ENCODE measurements around the gene FBXO42. TPM values are rescaled to one million over a fixed set of nuclear protein-coding genes. Genes with fewer than 3 reads are reported as not detected.

The FBXO42 gene
- total and polyA plus RNA-seq, 9 of the 15 experiments (the other 6 are each of a cell fraction or from before 2014, with no cell fraction given), result 7.2 to 24.8 (median 17.4) TPM

GRCh38 chr1:16208270-16208987 is 143.9 kb downstream of the FBXO42 start (continued):
- TF ChIP-seq, protein P1, sequence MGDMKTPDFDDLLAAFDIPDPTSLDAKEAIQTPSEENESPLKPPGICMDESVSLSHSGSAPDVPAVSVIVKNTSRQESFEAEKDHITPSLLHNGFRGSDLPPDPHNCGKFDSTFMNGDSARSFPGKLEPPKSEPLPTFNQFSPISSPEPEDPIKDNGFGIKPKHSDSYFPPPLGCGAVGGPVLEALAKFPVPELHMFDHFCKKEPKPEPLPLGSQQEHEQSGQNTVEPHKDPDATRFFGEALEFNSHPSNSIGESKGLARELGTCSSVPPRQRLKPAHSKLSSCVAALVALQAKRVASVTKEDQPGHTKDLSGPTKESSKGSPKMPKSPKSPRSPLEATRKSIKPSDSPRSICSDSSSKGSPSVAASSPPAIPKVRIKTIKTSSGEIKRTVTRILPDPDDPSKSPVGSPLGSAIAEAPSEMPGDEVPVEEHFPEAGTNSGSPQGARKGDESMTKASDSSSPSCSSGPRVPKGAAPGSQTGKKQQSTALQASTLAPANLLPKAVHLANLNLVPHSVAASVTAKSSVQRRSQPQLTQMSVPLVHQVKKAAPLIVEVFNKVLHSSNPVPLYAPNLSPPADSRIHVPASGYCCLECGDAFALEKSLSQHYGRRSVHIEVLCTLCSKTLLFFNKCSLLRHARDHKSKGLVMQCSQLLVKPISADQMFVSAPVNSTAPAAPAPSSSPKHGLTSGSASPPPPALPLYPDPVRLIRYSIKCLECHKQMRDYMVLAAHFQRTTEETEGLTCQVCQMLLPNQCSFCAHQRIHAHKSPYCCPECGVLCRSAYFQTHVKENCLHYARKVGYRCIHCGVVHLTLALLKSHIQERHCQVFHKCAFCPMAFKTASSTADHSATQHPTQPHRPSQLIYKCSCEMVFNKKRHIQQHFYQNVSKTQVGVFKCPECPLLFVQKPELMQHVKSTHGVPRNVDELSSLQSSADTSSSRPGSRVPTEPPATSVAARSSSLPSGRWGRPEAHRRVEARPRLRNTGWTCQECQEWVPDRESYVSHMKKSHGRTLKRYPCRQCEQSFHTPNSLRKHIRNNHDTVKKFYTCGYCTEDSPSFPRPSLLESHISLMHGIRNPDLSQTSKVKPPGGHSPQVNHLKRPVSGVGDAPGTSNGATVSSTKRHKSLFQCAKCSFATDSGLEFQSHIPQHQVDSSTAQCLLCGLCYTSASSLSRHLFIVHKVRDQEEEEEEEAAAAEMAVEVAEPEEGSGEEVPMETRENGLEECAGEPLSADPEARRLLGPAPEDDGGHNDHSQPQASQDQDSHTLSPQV (IDR thresholded peaks at IDR 0.05), result peak; percentile 79; the same call in 1 of the 2 replicates
- TF ChIP-seq MED1 (CRISPR knock-in tag; IDR thresholded peaks at IDR 0.05; ENCODE audit: borderline replicate concordance) (no peak), ZFX (CRISPR knock-in tag; IDR thresholded peaks at IDR 0.05) (peak; percentile 2), JUN (IDR thresholded peaks at IDR 0.05; ENCODE audit: borderline replicate concordance, low read depth, low read length) (peak; percentile 56; the same call in 1 of the 2 replicates), JUN (CRISPR knock-in tag; IDR thresholded peaks at IDR 0.05; ENCODE audit: borderline replicate concordance) (no peak), MXD1 (CRISPR knock-in tag; IDR thresholded peaks at IDR 0.05; ENCODE audit: borderline replicate concordance, poor library complexity, severe bottlenecking) (no peak), SMARCA4 (IDR thresholded peaks at IDR 0.05) (peak; percentile 52; the same call in 1 of the 2 replicates), ZNF639 (CRISPR knock-in tag; conservative IDR thresholded peaks at IDR 0.05 in 1 of 2, IDR thresholded peaks at IDR 0.05 in 1 of 2) (0 out of 4 replicates have a peak, but pooled peaks of 1 of the 2 experiments have one; percentile 9), NR4A1 (CRISPR knock-in tag; IDR thresholded peaks at IDR 0.05) (no peak), NR4A1 (tag; IDR thresholded peaks at IDR 0.05) (no peak), FOSL1 (tag; conservative IDR thresholded peaks at IDR 0.05) (peak; percentile 90), ARID1B (IDR thresholded peaks at IDR 0.05) (peak; percentile 65; the same call in 1 of the 2 replicates)
- TF ChIP-seq, protein P2, sequence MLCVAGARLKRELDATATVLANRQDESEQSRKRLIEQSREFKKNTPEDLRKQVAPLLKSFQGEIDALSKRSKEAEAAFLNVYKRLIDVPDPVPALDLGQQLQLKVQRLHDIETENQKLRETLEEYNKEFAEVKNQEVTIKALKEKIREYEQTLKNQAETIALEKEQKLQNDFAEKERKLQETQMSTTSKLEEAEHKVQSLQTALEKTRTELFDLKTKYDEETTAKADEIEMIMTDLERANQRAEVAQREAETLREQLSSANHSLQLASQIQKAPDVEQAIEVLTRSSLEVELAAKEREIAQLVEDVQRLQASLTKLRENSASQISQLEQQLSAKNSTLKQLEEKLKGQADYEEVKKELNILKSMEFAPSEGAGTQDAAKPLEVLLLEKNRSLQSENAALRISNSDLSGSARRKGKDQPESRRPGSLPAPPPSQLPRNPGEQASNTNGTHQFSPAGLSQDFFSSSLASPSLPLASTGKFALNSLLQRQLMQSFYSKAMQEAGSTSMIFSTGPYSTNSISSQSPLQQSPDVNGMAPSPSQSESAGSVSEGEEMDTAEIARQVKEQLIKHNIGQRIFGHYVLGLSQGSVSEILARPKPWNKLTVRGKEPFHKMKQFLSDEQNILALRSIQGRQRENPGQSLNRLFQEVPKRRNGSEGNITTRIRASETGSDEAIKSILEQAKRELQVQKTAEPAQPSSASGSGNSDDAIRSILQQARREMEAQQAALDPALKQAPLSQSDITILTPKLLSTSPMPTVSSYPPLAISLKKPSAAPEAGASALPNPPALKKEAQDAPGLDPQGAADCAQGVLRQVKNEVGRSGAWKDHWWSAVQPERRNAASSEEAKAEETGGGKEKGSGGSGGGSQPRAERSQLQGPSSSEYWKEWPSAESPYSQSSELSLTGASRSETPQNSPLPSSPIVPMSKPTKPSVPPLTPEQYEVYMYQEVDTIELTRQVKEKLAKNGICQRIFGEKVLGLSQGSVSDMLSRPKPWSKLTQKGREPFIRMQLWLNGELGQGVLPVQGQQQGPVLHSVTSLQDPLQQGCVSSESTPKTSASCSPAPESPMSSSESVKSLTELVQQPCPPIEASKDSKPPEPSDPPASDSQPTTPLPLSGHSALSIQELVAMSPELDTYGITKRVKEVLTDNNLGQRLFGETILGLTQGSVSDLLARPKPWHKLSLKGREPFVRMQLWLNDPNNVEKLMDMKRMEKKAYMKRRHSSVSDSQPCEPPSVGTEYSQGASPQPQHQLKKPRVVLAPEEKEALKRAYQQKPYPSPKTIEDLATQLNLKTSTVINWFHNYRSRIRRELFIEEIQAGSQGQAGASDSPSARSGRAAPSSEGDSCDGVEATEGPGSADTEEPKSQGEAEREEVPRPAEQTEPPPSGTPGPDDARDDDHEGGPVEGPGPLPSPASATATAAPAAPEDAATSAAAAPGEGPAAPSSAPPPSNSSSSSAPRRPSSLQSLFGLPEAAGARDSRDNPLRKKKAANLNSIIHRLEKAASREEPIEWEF (CRISPR knock-in tag; IDR thresholded peaks at IDR 0.05), result no peak

All from K562 (cell line).